HS-5 (cell line): ENCODE data around the gene TAF8.

ENCODE experiments used
- DNase-seq: peaks from one replicate; pipeline ENCODE4 v3.0.0-alpha.2; 2012; ENCODE audit warnings: low read depth

The TAF8 gene

DNA sequence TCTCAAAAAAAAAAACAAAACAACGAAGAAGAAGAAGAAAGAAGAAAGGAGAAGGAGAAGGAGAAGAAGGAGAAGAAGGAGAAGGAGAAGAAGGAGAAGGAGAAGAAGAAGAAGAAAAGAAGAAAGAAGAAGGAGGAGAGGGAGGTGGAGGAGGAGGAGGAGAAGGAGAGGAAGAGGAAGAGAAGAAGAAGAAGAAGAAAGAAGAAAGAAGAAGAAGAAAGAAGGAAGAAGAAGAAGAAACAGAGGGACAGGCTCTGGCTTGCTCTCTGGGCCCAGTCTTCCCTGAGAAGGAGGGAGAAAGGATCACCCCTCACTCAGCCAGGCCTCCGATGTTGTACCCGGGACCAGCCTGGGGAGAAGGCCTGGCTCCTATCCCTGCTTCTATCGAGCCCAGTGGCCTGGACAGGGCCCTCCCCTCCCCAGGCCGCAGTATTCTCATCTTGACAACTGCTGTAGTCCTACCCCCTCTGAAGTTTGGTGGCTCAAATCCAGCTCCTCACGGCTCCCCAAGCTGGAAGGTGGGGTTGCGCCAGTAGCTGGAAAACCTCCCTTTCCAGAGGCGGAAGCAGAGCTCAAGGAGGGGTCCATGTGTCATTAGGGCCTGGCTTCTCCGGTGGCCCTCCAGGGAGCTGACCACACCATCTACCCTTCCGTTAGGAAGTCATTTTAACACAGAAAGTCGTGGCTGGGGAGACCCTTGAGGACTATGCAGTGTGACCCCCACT, 73.2 kb downstream of the TAF8 start:
- DNase-seq: no peak

DNA sequence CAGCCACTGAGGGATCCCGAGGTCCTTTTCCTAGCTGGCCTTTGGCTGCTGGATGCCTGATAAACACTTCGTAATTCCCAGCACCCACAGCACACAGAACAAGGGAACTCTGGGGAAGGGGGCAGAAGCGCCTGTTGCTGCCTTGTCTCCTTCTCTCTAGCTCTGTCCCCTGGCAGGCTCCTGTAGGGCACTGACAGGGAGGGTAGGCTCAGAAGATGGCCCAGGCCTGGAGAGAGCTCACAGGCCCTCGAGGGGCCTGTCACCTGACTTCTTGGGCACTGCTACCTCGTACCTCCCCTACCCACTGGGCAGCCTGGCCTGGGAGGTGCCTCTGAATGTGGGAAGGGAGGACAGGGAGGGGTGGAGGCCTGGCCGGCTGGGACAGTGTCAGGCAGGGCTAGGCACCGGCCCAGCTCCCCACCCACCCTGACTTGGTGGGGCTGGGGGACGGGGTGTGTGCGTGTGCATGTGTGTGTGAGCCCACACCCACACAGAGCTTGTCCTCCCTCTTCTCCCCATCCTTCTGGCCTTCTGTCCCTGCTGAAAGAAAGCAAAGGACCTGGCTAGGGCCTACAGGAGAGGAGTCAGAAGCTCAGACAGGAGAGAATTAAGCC, 74.0 kb downstream of the TAF8 start:
- no peak for DNase-seq

DNA sequence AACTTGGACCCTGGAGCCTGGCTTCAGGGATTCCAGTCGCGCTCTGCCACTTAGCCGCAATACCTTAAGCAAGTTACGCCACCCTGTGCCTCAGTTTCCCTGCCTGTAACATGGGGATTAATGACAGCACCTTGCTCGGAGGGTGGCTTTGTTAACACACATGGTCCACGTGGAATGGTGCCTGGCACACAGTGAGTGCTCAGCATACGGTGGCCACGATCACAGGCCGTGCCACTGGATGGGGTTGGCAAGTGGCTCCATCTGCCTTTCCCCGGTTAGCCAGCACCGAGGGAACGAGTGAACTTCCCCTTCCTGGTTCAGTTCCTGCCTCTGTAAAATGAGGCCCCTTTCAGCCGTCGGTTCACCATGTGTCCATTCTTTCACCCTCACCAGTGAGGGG, 74.9 kb downstream of the TAF8 start:
- DNase-seq: no peak

DNA sequence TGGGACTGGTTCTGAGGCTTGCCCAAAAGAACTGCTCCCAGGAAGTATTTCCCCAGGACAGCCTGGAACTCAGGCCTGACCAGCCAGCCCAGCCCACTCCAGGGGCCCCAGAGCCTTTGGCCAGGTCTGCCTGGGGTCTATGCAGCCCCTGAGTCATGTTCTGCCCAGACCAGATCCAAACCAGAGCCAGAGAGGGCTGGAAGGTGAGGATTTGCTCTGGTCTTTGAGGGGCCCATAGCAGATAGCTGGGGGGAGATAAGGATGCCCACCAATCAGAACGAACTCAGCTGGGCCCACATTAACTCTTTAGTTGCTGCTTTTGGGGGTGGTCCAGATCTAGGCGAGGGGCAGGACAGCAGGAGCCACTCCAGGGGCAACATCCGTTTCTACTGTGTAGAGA, 75.3 kb downstream of the TAF8 start:
- no peak for DNase-seq

DNA sequence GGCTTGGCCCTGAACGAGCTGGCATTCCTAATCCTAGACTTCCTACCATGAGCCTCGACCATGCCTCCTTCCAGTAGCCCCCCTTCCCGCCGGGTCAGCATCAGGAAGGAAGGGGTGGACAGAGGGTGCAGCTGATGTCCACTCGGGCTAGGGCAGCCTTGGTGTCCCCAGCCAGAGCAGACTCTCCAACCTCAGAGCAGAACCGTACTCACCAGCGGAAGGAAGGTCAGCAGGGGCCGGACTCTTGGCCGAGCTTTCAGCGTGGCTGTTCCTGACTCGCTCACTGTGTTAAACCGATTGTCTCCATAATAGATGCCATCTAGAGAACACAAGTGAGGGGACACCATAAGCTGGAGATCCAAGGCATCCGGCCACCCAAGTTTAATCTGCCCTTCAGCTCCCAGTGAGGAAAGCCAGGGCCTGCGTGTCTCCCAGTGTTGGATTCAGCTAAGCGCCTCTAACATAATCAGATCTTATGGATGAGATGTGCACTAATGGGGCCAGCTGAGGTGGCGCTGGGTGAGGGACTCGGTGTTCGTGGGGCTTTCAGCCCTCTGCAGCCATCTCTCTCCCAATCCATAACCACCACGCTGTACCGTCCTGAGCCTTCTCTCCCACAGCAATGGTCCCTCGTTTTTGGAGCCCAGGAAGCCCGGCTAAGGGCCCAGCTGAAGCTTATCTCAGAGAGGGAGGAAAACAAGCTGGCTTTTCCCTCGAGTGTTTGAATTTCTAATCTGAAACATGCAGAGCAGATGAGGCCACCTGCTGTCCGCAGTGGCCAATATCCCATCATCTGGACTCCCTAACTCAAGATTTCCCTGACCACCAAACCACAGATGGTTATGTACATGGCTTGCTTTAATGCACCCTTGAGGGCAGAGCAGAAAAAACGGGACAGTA, 78.4 kb downstream of the TAF8 start:
- no peak for DNase-seq

DNA sequence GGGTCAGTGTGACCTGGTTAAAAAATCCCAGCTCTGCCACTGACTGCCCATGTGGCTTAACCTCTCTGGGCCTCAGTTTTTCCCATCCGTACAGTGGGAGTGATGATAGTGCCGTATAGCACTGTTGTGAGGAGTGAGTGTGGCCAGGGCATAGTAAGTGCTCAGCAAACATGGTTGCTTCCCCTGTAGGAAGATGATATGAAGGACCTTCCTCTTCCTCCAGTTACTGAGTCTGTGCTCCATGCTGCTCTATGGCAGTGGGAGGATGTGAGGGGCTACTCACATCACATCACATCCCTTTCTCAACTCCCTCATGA, 79.0 kb downstream of the TAF8 start:
- no peak for DNase-seq

DNA sequence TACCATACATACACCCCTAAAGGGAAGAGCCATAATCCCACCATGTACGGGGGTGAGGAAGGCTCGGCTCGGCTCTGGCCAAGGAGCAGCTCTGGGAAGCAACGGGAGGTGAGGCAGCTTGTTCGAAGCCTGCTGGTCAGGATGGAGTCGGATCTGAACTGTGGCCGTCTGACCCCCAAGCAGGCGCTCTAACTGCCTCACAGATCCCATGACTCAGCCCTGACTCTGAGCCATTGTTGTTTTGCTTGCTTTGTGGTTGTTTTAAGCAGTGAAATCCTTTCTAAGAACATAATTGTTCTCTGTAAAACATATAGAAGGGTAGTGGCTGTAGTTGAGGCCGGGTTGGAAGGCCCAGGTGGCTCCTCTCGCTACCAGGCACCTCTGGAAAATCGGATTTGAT, 81.2 kb downstream of the TAF8 start:
- peak; percentile 35 for DNase-seq

DNA sequence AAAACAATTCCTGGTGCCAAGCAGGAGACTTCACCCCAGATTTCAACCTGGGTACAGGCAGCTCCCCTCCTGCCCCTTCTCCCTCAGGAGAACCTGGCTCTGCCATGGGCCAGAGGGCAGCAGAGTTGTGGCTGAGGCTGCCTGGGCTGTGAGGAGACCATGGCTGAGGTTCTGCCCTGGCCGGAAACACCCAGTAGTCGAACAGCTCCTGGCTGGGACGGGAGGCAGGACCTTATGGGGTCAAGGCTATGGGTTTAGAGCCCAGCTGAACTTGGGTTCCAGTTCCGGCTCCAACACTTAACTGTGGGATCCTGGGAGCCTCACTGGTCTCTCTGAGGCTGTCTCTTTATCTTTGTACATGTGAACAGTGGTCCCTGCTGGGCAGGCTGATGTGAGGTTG, 83.6 kb downstream of the TAF8 start:
- DNase-seq: no peak

DNA sequence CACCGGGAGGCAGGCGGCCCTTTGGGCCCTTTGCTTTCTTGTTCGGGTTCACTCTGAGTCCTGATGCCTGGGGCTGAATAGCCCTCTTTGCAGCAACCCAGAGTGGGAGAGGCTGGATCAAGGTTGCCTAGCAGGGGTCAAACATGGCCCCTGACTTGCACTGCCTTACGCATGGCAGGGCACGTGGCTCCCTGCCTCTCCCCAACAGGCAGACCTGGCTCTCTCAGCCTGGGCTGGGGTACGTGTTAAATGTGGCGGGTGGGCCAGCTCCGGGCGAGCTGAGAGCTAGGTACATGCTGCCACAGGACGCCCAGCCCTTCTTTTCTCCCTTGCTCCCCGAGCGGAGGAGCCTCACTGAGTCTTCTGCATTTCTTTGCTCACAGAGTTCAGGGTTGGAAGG, 84.8 kb downstream of the TAF8 start:
- no peak for DNase-seq

DNA sequence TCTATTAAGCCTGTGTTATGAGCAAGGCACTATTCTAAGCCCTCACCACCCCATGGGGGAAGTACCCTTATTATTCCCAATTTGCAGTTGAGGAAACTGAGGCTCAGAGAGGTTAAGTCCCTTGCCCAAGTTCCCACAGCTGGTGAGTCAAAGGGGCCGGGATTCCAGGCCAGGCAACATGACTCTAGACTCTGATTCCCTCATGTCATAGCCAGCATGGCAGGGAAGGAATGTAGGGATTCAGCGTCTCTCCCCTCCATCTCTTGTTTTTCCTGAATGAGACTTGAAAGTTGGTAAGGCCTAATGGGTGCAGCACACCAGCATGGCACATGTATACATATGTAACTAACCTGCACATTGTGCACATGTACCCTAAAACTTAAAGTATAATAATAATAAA, 85.4 kb downstream of the TAF8 start:
- DNase-seq: no peak

DNA sequence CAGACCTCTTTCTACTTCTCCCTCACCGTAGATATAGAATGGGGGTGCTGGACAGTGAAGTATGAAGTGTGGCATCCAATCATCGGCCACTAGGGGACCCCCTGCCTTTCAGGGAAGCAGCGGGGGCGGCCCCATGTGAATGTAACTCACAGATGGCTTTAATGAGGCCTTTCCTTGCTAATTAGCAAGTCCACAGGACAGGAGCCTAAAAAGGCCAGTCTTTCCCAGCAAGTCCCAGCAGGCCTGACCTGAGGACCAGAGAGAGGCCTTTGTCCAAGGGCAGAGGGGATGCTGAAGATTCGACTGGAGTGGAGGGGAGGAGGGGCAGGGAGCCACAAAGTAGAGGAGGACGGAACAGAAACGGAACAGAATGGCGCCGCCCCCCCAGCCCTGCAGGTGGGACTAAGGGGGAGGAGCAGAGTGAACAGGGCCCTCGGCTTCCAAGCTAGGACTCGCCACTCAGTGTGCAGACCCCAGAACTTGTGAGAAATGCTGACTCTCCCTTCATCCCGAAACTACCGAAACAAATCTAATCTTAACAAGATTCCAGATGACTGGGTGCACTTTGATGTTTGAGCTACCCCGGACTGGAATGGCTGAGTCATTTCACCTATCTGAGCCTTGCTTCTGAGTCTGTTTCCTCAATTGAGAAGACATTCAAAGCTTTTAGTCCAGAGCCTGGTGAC, 86.3 kb downstream of the TAF8 start:
- peak; percentile 63 for DNase-seq
